Calu3 (cell line): ENCODE measurements around the gene TOPAZ1. TPM values are rescaled to one million over a fixed set of nuclear protein-coding genes. Genes with fewer than 3 reads are reported as not detected.

Source experiments
- BruUV-seq: library from RNA; stranded (reverse); fragments of 400-500 nt; replicated peaks from 2 replicates; lab custom pipeline; 2021; lab: Mats Ljungman, UMichigan
- CTCF ChIA-PET: fragments of 300-600 bp; sonication (Branson Sonifier 250); formaldehyde crosslinking; loops from one replicate; lab custom pipeline; 2022; ENCODE audit warnings: antibody characterized with exemption; lab: Charles Lee
- DNase-seq: peaks from one replicate; pipeline ENCODE4 v3.0.0; 2022
- H3K27ac Mint-ChIP-seq: one replicate; pipeline ENCODE4 v1.8.0; 2022; ENCODE audit warnings: mixed read lengths; ENCODE audit not compliant: unreplicated experiment
- H3K27me3 Mint-ChIP-seq: one replicate; pipeline ENCODE4 v1.8.0; 2022; ENCODE audit warnings: mixed read lengths; ENCODE audit not compliant: unreplicated experiment
- H3K36me3 Mint-ChIP-seq: one replicate; pipeline ENCODE4 v1.8.0; 2022; ENCODE audit warnings: mild to moderate bottlenecking, moderate library complexity, mixed read lengths; ENCODE audit not compliant: insufficient read depth, unreplicated experiment
- H3K4me1 Mint-ChIP-seq: one replicate; pipeline ENCODE4 v1.8.0; 2022; ENCODE audit warnings: mild to moderate bottlenecking, low read depth, mixed read lengths; ENCODE audit not compliant: unreplicated experiment
- H3K4me3 Mint-ChIP-seq: one replicate; pipeline ENCODE4 v1.8.0; 2022; ENCODE audit warnings: mild to moderate bottlenecking, low read depth, moderate library complexity, mixed read lengths; ENCODE audit not compliant: unreplicated experiment
- H3K9me3 Mint-ChIP-seq: one replicate; pipeline ENCODE4 v1.8.0; 2022; ENCODE audit warnings: low read depth, mixed read lengths; ENCODE audit not compliant: unreplicated experiment
- intact Hi-C: fragments of 100-400 bp; cut with micrococcal nuclease; formaldehyde crosslinking; loops from one replicate; pipeline ENCODE4 v1.10.0; 2022; ENCODE audit not compliant: unreplicated experiment
- total RNA-seq: library from RNA; stranded (reverse); gene quantifications from 2 replicates; pipeline ENCODE4 v1.2.3, GENCODE V29; 2022
- TF ChIP-seq, protein P1 (sequence below): fragments of 200-600 bp; IDR thresholded peaks from one replicate; pipeline ENCODE4 v1.8.0; 2022; ENCODE audit warnings: antibody characterized with exemption; ENCODE audit not compliant: unreplicated experiment

The TOPAZ1 gene
- total RNA-seq, 1 experiment from 2014 or later = not detected

DNA sequence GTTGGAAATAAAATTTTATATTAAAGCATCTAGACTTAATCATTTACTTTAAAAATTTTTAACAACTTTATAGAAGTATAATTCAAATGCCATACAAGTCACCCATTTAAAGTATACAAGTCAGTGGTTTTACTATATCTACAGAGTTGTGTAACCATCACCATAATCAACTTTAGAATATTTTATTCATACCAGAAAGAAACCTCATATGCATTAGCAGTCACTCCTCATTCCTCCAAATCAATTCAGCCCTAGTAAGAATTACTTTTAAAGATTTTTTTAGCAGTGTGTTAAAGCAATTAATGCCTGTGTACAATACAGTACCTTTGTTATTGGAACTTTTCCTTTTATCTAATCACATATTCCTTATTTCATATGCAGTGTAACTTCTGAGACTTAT is 82.9 kb downstream of the TOPAZ1 start:
- Mint-ChIP-seq H3K27ac (no peak overlapping the region), H3K4me3 (no peak overlapping the region), H3K27me3 (no peaks in the 10 kb centered on the region), H3K9me3 (no peaks in the 10 kb centered on the region), H3K36me3 (no peaks in the 10 kb centered on the region), H3K4me1 (no peaks in the 10 kb centered on the region)
- TF ChIP-seq, protein P1, sequence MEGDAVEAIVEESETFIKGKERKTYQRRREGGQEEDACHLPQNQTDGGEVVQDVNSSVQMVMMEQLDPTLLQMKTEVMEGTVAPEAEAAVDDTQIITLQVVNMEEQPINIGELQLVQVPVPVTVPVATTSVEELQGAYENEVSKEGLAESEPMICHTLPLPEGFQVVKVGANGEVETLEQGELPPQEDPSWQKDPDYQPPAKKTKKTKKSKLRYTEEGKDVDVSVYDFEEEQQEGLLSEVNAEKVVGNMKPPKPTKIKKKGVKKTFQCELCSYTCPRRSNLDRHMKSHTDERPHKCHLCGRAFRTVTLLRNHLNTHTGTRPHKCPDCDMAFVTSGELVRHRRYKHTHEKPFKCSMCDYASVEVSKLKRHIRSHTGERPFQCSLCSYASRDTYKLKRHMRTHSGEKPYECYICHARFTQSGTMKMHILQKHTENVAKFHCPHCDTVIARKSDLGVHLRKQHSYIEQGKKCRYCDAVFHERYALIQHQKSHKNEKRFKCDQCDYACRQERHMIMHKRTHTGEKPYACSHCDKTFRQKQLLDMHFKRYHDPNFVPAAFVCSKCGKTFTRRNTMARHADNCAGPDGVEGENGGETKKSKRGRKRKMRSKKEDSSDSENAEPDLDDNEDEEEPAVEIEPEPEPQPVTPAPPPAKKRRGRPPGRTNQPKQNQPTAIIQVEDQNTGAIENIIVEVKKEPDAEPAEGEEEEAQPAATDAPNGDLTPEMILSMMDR = no peak
- no TSS peak for BruUV-seq
- CTCF ChIA-PET = no interaction called here
- intact Hi-C loops = loop anchor here (5.0 kb wide), 1 partner anchor 298 kb away; no protein-coding TSS in a partner anchor
- no peak for DNase-seq

DNA sequence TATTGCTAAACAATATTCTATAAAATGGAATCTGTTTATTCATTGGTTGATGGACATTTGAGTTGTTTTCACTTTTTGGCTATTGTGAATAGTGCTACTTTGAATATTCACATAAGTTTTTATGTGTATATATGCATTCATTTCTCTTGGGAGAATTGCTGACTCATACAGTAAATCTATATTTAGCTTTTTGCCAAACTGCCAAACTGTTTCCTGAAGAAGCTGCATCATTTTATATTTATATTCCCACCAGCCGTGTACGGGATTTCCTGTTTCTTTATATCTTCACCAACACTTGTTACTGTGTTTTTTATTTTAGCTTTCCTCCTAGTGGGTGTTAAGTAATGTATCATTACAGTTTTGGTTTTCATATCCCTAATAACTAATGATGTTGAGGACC is 84.3 kb downstream of the TOPAZ1 start:
- TF ChIP-seq, protein P1 = no peak
- intact Hi-C loops = no loop called here
- CTCF ChIA-PET = no interaction called here
- BruUV-seq = no TSS peak
- no peaks in the 10 kb centered on the region for H3K9me3 Mint-ChIP-seq
- no peak overlapping the region for H3K4me3 Mint-ChIP-seq
- H3K27ac Mint-ChIP-seq = no peak overlapping the region
- H3K27me3 Mint-ChIP-seq = no peaks in the 10 kb centered on the region
- no peak for DNase-seq
- no peaks in the 10 kb centered on the region for H3K4me1 Mint-ChIP-seq
- no peaks in the 10 kb centered on the region for H3K36me3 Mint-ChIP-seq

DNA sequence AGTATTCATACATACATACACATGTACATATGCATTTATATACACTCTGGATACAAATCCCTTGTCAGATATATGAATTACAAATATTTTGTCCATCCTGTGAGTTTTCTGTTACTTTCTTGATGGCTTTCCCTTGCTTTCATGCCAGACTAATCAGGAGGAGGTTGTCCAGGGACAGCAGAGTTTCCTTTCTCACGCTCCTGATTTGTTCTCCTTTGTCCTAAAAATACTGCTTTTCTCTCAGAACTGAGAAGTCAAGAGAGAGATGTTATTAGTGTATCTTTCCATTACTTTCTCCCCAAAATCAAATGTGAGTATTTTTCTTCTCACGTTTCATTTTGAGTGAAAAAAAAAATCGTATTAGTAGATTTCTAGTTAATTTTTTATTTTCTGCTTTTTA is 84.8 kb downstream of the TOPAZ1 start:
- no peak overlapping the region for H3K27ac Mint-ChIP-seq
- H3K4me1 Mint-ChIP-seq = no peaks in the 10 kb centered on the region
- CTCF ChIA-PET = no interaction called here
- no TSS peak for BruUV-seq
- no peaks in the 10 kb centered on the region for H3K27me3 Mint-ChIP-seq
- TF ChIP-seq, protein P1 = no peak
- H3K36me3 Mint-ChIP-seq = no peaks in the 10 kb centered on the region
- H3K4me3 Mint-ChIP-seq = no peak overlapping the region
- no peaks in the 10 kb centered on the region for H3K9me3 Mint-ChIP-seq
- intact Hi-C loops = no loop called here
- DNase-seq = no peak

DNA sequence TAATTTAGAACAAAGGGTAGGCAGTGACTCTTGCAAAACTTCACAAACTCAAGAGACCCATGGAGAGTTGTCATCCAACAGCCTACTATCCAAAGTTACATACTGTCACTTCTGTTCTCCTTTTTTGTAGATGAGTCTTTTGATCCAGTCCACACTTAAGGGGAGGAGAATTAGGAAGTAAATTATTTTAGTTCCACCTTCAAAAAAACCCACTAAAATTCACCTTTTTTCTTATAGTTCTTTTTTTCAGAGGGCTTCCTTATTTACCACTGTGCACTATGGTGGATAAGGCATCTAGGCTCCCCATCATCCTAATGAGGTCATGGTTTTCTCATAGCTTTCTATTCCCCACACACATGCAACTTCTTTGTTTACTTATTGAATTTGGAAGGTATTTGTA is 88.3 kb downstream of the TOPAZ1 start:
- intact Hi-C loops = no loop called here
- no TSS peak for BruUV-seq
- TF ChIP-seq, protein P1 = no peak
- Mint-ChIP-seq H3K27me3 (peaks cover 23% of the 10 kb centered on the region), H3K4me1 (no peaks in the 10 kb centered on the region), H3K4me3 (no peak overlapping the region), H3K36me3 (no peaks in the 10 kb centered on the region), H3K9me3 (no peaks in the 10 kb centered on the region), H3K27ac (no peak overlapping the region)
- CTCF ChIA-PET = interaction anchor here (0.6 kb wide), 1 partner anchor 332 kb away, joined by 3 read pairs; no protein-coding TSS in a partner anchor
- no peak for DNase-seq
